Thyroid gland (tissue), 4 donors: ENCODE data around the gene PRPF19. TPM values are rescaled to one million over a fixed set of nuclear protein-coding genes. Genes with fewer than 3 reads are reported as not detected.

Source experiments
- DNase-seq, 2 donors: peaks; one replicate each; pipeline ENCODE4 v3.0.0-alpha.2; 2019
- H3K27ac ChIP-seq, 3 donors: fragments of 200-600 bp; sonication (generic); 1 replicate in 2 of 3; 2 replicates in 1 of 3; pipeline ENCODE4 v1.5.1; 2016 to 2019; ENCODE audit warnings: mild to moderate bottlenecking in 1 of 3, moderate library complexity in 1 of 3
- H3K27me3 ChIP-seq: fragments of 200-600 bp; sonication (generic); one replicate; pipeline ENCODE4 v1.5.1; 2019
- H3K36me3 ChIP-seq, 2 donors: fragments of 200-600 bp; sonication (generic); one replicate each; pipeline ENCODE4 v1.5.1; 2016 to 2019
- H3K4me1 ChIP-seq, 2 donors: fragments of 200-600 bp; sonication (generic); one replicate each; pipeline ENCODE4 v1.5.1; 2017 to 2019
- H3K4me3 ChIP-seq, 3 donors: fragments of 200-600 bp; sonication (generic); replicated peaks in 1 of 3; 1 replicate in 2 of 3; 2 replicates in 1 of 3; pipeline ENCODE4 v1.5.1; 2016; ENCODE audit warnings: mild to moderate bottlenecking in 1 of 3
- H3K9me3 ChIP-seq: fragments of 200-600 bp; sonication (generic); one replicate; pipeline ENCODE4 v1.5.1; 2017
- CTCF ChIP-seq, 6 experiments: fragments of 200-600 bp in 3 of 6; fragments of 450-650 bp in 3 of 6; sonication (generic) in 3 of 6; IDR thresholded peaks; one replicate each; pipeline ENCODE4 v1.5.1; 2016 to 2019; ENCODE audit warnings: antibody characterized with exemption in 6 of 6, mild to moderate bottlenecking in 2 of 6, inconsistent platforms in 1 of 6, moderate library complexity in 1 of 6
- POLR2A ChIP-seq, 2 donors: fragments of 450-650 bp; IDR thresholded peaks; one replicate each; pipeline ENCODE4 v1.6.1; 2017; ENCODE audit warnings: antibody characterized with exemption in 2 of 2, mild to moderate bottlenecking in 2 of 2, moderate library complexity in 1 of 2
- WGBS, 2 donors: methylation state at CpG; one replicate each; pipeline ENCODE4 v1.1.5; 2017; 5-methylcytosine and 5-hydroxymethylcytosine counted together
- intact Hi-C: fragments of 100-400 bp; cut with DNase I; formaldehyde crosslinking; loops from one replicate; pipeline ENCODE4 v1.15.1; 2023
- total RNA-seq, 4 donors: library from RNA; depleted of rRNA; stranded (reverse); fragments of >200 nt; gene quantifications; one replicate each; pipeline ENCODE4 v1.2.3, GENCODE V29; 2016

Gene PRPF19
- total RNA-seq, 4 donors from 2014 or later, result 38.0 to 94.4 (median 71.5) TPM

- no peak overlapping the region for H3K27ac ChIP-seq
- no peak overlapping the region for H3K4me3 ChIP-seq
- no peaks in the 10 kb centered on the region for H3K9me3 ChIP-seq
- intact Hi-C loops, result no loop called here
- TF ChIP-seq CTCF (IDR thresholded peaks at IDR 0.05) (no peak), POLR2A (IDR thresholded peaks at IDR 0.05) (no peak)
- H3K4me1 ChIP-seq, result peaks cover 17 to 29% of the 10 kb centered on the region in 2 donors
- no peak for DNase-seq
- H3K27me3 ChIP-seq, result peaks cover 5% of the 10 kb centered on the region
- WGBS, 2 donors, result 92 to 95% methylated on average over 11 of the region's 11 CpGs
- peaks cover 30 to 36% of the 10 kb centered on the region in 2 donors for H3K36me3 ChIP-seq
These were observed 14.9 kb upstream of the PRPF19 start for GRCh38 chr11:60921259-60921658.

- no peak overlapping the region for H3K4me3 ChIP-seq
- TF ChIP-seq CTCF (IDR thresholded peaks at IDR 0.05), result no peak
- no peak for TF ChIP-seq POLR2A (IDR thresholded peaks at IDR 0.05)
- H3K27ac ChIP-seq, result no peak overlapping the region
- peaks cover 25 to 36% of the 10 kb centered on the region in 2 donors for H3K4me1 ChIP-seq
- H3K27me3 ChIP-seq, result peaks cover 5% of the 10 kb centered on the region
- no peaks in the 10 kb centered on the region for H3K9me3 ChIP-seq
- H3K36me3 ChIP-seq, result peaks cover 30 to 36% of the 10 kb centered on the region in 2 donors
- intact Hi-C loops, result loop anchor here (10.0 kb wide), 1 partner anchor 245 kb away; the partner anchor contains the start of gene VPS37C
- 60 to 76% methylated on average over 2 of the region's 2 CpGs for WGBS, 2 donors
- DNase-seq, result no peak
These were observed 13.6 kb upstream of the PRPF19 start for GRCh38 chr11:60919956-60920355.

GRCh38 chr11:60919320-60919719 lies 12.9 kb upstream of the PRPF19 start:
- Histone ChIP-seq H3K27ac (no peak overlapping the region), H3K36me3 (peaks cover 30 to 36% of the 10 kb centered on the region in 2 donors), H3K9me3 (no peaks in the 10 kb centered on the region), H3K4me1 (peaks cover 20 to 30% of the 10 kb centered on the region in 2 donors), H3K4me3 (no peak overlapping the region), H3K27me3 (no peaks in the 10 kb centered on the region)
- TF ChIP-seq CTCF (IDR thresholded peaks at IDR 0.05) (no peak), POLR2A (IDR thresholded peaks at IDR 0.05) (no peak)
- intact Hi-C loops, result loop anchor here (10.0 kb wide), 1 partner anchor 245 kb away; the partner anchor contains the start of gene VPS37C
- 90 to 93% methylated on average over 1 of the region's 1 CpG for WGBS, 2 donors
- no peak for DNase-seq

GRCh38 chr11:60918939-60919265 lies 12.5 kb upstream of the PRPF19 start:
- TF ChIP-seq CTCF (IDR thresholded peaks at IDR 0.05), result no peak
- TF ChIP-seq POLR2A (IDR thresholded peaks at IDR 0.05), result no peak
- Histone ChIP-seq H3K36me3 (peaks cover 30 to 36% of the 10 kb centered on the region in 2 donors), H3K9me3 (no peaks in the 10 kb centered on the region), H3K4me1 (peaks cover 18 to 26% of the 10 kb centered on the region in 2 donors), H3K27ac (no peak overlapping the region), H3K4me3 (no peak overlapping the region), H3K27me3 (no peaks in the 10 kb centered on the region)
- WGBS, 2 donors, result 67 to 77% methylated on average over 2 of the region's 2 CpGs
- no peak for DNase-seq
- intact Hi-C loops, result loop anchor here (10.0 kb wide), 1 partner anchor 246 kb away; the partner anchor contains the start of gene VPS37C

- WGBS, 2 donors, result 93 to 95% methylated on average over 4 of the region's 4 CpGs
- no peak for DNase-seq
- no peak overlapping the region for H3K4me3 ChIP-seq
- no peak overlapping the region for H3K27ac ChIP-seq
- H3K9me3 ChIP-seq, result no peaks in the 10 kb centered on the region
- H3K4me1 ChIP-seq, result peaks cover 15 to 25% of the 10 kb centered on the region in 2 donors
- no peak for TF ChIP-seq CTCF (IDR thresholded peaks at IDR 0.05)
- TF ChIP-seq POLR2A (IDR thresholded peaks at IDR 0.05), result no peak
- intact Hi-C loops, result loop anchor here (10.0 kb wide), 1 partner anchor 246 kb away; the partner anchor contains the start of gene VPS37C
- H3K27me3 ChIP-seq, result no peaks in the 10 kb centered on the region
- H3K36me3 ChIP-seq, result peaks cover 30 to 36% of the 10 kb centered on the region in 2 donors
These were observed 12.0 kb upstream of the PRPF19 start for GRCh38 chr11:60918251-60918938.
